ENCODE measurements around the gene GLIS1. TPM values are rescaled to one million over a fixed set of nuclear protein-coding genes. Genes with fewer than 3 reads are reported as not detected.
A peak's percentile ranks its signal among the peaks of the same experiment; 100 is the strongest.

The GLIS1 gene
- polyA plus RNA-seq, 3 donors = 2.2 to 4.8 (median 3.2) TPM

- no peak for DNase-seq (ENCODE audit: extremely low read depth in 1 of 11, low read depth in 9 of 11, low spot score in 4 of 11)
These were observed 124.5 kb downstream of the GLIS1 start for GRCh38 chr1:53614231-53615021.

- no peak for DNase-seq (ENCODE audit: extremely low read depth in 1 of 11, low read depth in 9 of 11, low spot score in 4 of 11)
These were observed 130.3 kb downstream of the GLIS1 start for GRCh38 chr1:53608676-53609075.

- DNase-seq (ENCODE audit: extremely low read depth in 1 of 11, low read depth in 9 of 11, low spot score in 4 of 11) = no peak
These were observed 130.9 kb downstream of the GLIS1 start for GRCh38 chr1:53608071-53608470.

GRCh38 chr1:53606651-53607051, 132.3 kb downstream of the GLIS1 start:
- DNase-seq (ENCODE audit: extremely low read depth in 1 of 11, low read depth in 9 of 11, low spot score in 4 of 11) = no peak

GRCh38 chr1:53606197-53606596, 132.8 kb downstream of the GLIS1 start:
- DNase-seq (ENCODE audit: extremely low read depth in 1 of 11, low read depth in 9 of 11, low spot score in 4 of 11) = no peak

- no peak for DNase-seq (ENCODE audit: extremely low read depth in 1 of 11, low read depth in 9 of 11, low spot score in 4 of 11)
These were observed 133.8 kb downstream of the GLIS1 start for GRCh38 chr1:53605181-53605580.

GRCh38 chr1:53604291-53604919, 134.6 kb downstream of the GLIS1 start:
- peak in 1 of 11 donors; percentile 55 for DNase-seq (ENCODE audit: extremely low read depth in 1 of 11, low read depth in 9 of 11, low spot score in 4 of 11)

GRCh38 chr1:53603431-53603830, 135.5 kb downstream of the GLIS1 start:
- no peak for DNase-seq (ENCODE audit: extremely low read depth in 1 of 11, low read depth in 9 of 11, low spot score in 4 of 11)

- DNase-seq (ENCODE audit: extremely low read depth in 1 of 11, low read depth in 9 of 11, low spot score in 4 of 11) = no peak
These were observed 136.8 kb downstream of the GLIS1 start for GRCh38 chr1:53601867-53602775.

- DNase-seq (ENCODE audit: extremely low read depth in 1 of 11, low read depth in 9 of 11, low spot score in 4 of 11) = no peak
These were observed 137.8 kb downstream of the GLIS1 start for GRCh38 chr1:53601031-53601745.

GRCh38 chr1:53600561-53600960, 138.4 kb downstream of the GLIS1 start:
- DNase-seq (ENCODE audit: extremely low read depth in 1 of 11, low read depth in 9 of 11, low spot score in 4 of 11) = no peak

- no peak for DNase-seq (ENCODE audit: extremely low read depth in 1 of 11, low read depth in 9 of 11, low spot score in 4 of 11)
These were observed 139.0 kb downstream of the GLIS1 start for GRCh38 chr1:53600001-53600400.

- no peak for DNase-seq (ENCODE audit: extremely low read depth in 1 of 11, low read depth in 9 of 11, low spot score in 4 of 11)
These were observed 139.5 kb downstream of the GLIS1 start for GRCh38 chr1:53599481-53599880.

- no peak for DNase-seq (ENCODE audit: extremely low read depth in 1 of 11, low read depth in 9 of 11, low spot score in 4 of 11)
These were observed 140.0 kb downstream of the GLIS1 start for GRCh38 chr1:53598966-53599365.

- DNase-seq (ENCODE audit: extremely low read depth in 1 of 11, low read depth in 9 of 11, low spot score in 4 of 11) = no peak
These were observed 143.1 kb downstream of the GLIS1 start for GRCh38 chr1:53595906-53596305.

GRCh38 chr1:53594391-53595180, 144.4 kb downstream of the GLIS1 start:
- DNase-seq (ENCODE audit: extremely low read depth in 1 of 11, low read depth in 9 of 11, low spot score in 4 of 11) = no peak

GRCh38 chr1:53593758-53594380, 145.1 kb downstream of the GLIS1 start:
- DNase-seq (ENCODE audit: extremely low read depth in 1 of 11, low read depth in 9 of 11, low spot score in 4 of 11) = no peak
